NCI-H510A (cell line): ENCODE measurements around the gene SLC25A25.
A peak's percentile ranks its signal among the peaks of the same experiment; 100 is the strongest.
"Not testable (repeated sequence)": the region's sequence is repeated elsewhere in the genome, so short reads cannot be mapped to it uniquely, and the experiment has no call there.

Experiments
- DNase-seq: peaks from one replicate; lab custom pipeline; 2025; lab: John Stamatoyannopoulos, UW

SLC25A25 gene

DNA sequence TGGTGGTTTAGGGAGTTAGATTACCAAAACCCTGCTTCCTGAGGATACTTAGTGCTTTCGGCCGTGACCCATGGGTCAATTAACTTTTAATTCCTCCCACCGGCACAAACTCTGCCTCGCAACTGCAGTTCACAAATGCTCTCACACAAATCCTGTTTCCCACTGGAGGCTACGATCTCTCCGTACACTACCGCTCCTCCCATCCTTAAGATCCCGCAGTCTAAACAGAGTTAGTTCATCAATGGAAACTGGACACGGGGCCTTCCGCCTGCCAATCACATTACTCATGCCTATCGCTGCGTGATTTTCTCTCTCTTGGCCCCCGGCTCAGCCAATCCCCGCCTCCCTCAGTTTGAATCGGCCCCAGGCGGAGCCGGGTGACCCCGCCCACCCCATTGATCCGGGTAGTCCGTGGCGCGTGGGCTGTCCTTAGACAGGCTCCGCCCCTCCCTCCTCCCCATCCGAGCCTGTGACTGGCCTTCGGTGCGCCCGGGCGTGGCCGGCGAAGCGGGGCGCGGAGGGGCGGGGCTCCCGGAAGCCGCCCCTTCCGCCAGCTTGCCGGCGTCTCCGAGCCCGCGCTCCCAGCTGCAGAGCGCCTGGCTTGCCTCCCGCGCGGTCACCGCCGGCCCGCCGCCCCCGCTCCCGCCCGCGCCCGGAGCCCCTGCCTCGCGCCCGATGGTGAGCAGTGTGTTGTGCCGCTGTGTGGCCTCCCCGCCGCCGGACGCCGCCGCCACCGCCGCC is at the start of gene SLC25A25:
Gene SLC25A25, plus strand, starts transcription at position 588 of the 741 bp plus-strand sequence. Its CDS starts 88 bp downstream, at position 676.
- peak; percentile 98 for DNase-seq

GRCh38 chr9:128020692-128021091 is 47.3 kb upstream of the SLC25A25 start:
- no peak for DNase-seq

DNA sequence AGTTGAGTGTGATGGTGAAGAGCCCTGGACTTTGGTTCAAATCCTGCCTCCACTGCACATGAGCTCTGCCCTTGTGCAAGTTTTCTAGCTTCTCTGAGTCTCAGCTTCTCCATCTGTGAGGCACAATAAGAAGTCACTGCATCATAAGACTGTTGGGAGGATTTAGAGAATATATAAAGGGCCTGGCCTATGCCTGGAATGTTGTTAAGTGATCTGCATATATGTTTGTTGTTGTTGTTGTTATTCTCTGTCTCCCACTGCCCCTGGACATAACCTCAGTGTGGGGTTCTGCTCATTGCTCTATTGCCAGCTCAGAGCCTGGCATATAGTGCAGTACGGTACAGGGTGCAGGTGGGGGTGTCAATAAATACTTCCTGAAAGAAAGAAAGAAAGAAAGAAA is 46.9 kb upstream of the SLC25A25 start:
- no peak for DNase-seq

DNA sequence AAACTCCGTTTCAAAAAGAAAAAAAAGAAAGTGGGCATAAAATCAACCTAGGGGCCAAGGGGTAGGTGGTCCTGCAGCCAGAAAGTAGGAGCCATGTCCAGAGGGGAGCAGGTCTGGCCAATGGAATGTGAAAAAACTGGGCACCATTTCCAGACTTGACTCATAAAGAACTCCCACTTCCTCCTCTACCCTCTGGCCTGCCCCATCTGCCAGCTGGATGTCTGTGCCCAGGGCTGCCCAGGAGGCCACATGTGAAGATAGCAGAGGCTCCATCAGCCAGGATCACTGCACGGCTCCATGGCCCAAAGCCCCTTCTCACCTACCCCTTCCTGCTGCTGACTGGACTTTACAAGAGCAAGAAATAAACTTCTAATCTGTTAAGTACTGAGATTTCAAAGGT is 45.1 kb upstream of the SLC25A25 start:
- DNase-seq, result no peak

DNA sequence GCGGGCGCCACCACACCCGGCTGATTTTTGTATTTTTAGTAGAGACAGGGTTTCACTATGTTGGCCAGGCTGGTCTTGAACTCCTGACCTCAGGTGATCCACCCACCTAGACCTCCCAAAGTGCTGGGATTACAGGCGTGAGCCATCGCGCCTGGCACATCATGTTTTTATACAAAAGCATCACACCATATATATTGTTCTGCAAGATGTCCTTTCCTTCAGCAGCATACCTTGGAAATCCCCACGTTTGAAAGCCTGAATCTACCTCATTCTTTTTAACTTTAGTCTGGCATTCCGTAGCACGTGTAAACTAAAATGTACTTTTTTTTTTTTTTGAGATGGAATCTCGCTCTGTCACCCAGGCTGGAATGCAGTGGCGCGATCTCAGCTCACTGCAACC is 44.4 kb upstream of the SLC25A25 start:
- DNase-seq, result not testable (repeated sequence)

DNA sequence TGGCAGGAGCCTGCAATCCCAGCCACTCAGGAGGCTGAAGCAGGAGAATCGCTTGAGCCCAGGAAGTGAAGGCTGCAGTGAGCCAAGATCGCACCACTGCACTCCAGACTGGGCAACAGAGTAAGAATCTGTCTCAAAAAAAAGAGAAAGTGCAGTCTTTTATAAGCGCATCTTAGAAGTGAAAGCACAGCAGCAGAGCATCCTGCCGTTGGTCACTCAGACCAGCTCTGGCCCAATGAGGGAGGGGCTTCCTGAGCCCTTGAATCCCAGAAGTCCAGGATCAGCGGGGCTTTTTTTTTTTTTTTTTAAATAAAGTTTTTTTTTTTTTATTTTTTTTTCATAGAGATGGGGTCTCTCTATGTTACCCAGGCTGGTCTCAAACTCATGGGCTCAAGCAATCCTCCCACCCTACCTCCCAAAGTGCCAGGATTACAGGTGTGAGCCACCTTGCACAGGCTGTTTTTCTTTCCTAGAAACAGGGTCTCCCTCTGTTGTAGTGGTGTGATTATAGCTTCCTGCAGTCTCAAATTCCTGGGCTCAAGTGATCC is 43.2 kb upstream of the SLC25A25 start:
- no peak for DNase-seq

DNA sequence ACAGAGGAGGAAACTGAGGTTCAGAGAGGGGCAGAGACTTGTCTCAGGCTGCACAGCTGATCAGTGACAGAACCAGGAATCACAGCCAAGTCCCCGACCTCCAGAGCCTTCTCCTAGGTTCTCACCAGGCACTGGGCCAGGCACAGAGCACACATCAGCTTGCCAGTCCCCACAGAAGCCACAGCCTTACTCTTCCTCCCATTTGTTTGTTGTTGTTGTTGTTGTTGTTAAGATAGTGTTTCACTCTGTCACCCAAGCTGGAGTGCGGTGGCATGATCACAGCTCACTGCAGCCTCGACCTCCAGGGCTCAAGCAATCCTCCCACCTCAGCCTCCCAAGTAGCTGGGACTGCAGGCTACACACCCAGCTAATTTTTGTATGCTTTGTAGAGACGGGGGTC is 42.3 kb upstream of the SLC25A25 start:
- DNase-seq, result no peak

GRCh38 chr9:128026255-128026772 is 41.7 kb upstream of the SLC25A25 start:
- DNase-seq, result no peak

DNA sequence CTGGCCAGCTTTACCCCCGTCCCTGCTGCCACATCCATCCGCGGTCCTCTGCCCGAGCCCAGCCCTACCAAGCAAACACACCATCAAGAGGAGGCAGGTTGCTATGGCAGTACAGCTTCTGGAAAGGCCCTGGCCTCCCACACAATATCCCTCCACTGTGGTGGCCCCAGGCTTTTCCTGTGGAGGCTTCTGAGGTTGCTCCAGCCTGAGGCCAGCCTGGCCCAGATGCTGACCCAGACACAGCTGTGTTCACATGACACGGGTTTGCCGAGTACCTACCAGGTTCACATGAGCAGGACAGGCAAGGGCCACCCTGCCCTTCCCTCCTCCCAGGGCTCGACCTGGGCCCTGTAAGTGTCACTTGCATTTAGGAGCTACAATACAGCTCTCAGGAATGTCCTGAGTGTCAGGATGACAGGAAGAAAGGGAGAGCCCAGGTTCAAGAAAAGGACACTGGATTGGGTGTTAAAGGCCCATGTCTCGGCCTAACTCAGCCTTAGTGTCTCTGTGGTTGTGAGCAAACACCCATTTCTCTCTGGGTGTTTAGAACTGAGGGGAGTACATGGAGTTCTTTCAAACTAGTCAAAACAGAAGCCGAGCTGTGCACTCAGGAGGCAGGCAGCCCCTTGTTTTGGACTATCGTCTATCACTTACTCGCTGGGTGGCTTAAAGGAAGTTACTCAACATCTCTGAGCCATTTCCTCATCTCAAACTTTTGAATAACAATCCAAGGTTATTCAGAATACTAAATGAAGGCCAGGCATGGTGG is 41.1 kb upstream of the SLC25A25 start:
- no peak for DNase-seq

DNA sequence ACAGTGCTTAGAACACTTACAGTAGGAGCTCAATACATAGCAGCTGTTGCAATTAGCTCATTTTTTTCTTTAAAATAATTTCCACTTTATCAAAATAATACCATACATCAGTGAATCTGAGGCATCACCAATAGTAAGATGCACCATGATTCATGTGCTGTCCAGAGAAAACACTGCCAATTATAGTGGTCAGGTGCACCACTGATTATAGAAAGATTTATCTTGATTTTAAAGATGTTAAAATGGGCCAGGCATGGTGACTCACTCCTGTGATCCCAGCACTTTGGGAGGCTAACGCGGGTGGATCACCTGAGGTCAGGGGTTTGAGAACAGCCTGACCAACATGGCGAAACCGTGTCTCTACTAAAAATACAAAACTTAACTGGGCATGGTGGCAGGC is 40.3 kb upstream of the SLC25A25 start:
- no peak for DNase-seq

DNA sequence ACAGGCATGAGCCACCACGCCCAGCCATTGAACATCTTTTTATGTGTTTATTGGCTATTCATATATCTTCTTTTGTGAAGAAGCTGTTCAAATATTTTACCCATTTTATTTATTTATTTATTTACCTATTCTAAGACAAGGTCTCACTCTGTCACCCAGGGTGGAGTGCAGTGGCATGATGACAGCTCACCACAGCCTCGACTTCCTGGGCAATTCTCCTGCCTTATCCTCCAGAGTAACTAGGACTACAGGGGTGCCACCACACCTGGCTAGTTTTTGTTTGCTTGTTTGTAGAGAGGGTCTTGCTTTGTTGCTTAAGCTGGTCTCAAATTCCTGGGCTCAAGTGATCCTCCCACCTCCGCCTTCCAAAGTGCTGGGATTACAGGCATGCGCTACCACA is 34.4 kb upstream of the SLC25A25 start:
- DNase-seq, result no peak

GRCh38 chr9:128034821-128035652 is 33.0 kb upstream of the SLC25A25 start:
- peak; percentile 58 for DNase-seq

DNA sequence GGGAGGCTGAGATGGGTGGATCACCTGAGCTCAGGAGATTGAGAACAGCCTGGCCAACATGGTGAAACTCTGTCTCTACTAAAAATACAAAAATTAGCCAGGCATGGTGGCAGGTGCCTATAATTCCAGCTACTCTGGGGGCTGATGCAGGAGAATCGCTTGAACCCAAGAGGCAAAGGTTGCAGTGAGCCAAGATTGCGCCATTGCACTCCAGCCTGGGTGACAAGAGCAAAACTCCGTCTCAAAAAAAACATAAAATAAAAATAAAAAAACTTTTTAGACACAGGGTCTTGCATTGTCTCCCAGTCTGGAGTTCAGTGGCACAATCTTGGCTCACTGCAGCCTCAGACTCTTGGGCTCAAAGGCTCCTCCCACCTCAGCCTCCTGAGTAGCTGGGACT is 31.5 kb upstream of the SLC25A25 start:
- DNase-seq, result not testable (repeated sequence)

GRCh38 chr9:128040783-128041182 is 27.2 kb upstream of the SLC25A25 start:
- DNase-seq, result not testable (repeated sequence)

GRCh38 chr9:128042043-128042442 is 26.0 kb upstream of the SLC25A25 start:
- no peak for DNase-seq

DNA sequence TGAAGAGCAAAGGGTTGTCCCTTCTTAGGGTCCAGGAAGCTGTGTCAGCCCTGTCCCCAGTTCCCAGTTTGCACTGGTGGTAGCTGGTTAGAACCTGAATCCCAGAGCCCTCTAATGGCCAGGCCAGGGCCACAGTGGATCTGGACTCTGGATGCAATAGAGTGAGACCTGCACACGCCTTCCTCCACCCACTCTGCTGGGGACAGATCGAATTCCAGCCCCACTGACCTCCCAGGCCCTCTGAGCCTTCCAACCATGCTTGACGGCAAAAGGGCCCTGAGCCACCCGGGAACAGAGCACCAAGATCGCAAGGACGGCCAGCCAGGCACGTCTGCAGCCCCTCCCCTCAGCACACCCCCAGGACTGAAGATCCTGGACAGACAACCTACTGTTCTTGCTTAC is 24.6 kb upstream of the SLC25A25 start:
- DNase-seq, result no peak

DNA sequence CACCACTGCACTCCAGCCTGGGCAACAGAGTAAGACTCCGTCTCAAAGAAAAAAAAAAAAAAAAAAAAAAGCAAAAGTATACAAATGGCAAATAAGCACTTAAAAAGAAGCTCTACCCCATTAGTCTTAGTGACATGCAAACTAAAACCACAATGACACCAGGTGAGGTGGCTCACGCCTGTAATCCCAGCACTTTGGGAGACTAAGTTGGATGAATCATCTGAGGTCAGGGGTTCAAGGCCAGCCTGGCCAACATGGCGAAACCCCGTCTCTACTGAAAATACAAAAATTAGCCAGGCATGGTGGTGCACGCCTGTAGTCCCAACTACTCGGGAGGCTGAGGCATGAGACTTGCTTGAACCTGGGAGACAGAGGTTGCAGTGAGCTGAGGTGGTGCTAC is 22.6 kb upstream of the SLC25A25 start:
- DNase-seq, result not testable (repeated sequence)

DNA sequence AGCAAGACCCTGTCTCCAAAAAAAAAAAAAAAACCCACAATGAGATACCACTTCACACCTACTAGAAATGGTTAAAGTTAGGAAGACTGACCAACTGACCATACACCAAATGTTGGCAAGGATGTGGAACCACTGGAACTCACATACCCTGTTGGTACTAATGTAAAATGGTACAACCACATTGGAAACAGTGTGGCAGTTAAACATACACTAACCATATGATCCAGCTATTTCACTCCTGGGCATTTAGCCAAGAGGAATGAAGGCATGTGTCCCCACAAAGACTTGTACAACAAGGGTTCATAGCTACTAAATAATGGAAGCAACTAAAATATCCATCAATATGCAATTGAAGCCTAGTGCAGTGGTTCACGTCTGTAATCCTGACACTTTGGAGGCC is 22.2 kb upstream of the SLC25A25 start:
- DNase-seq, result no peak

- no peak for DNase-seq
Measured at GRCh38 chr9:128047231-128047630, 20.8 kb upstream of the SLC25A25 start.

GRCh38 chr9:128048663-128049062 is 19.4 kb upstream of the SLC25A25 start:
- no peak for DNase-seq

- DNase-seq, result no peak
Measured at GRCh38 chr9:128049843-128050242, 18.2 kb upstream of the SLC25A25 start.
